Measurements from ENCODE around the gene CALHM6.

The CALHM6 gene

GRCh38 chr6:116461331-116461931 lies at the start of gene CALHM6:
TSS of gene CALHM6 (plus strand) at chr6:116461375. CDS start at chr6:116461930, 555 bp downstream.
- Histone ChIP-seq H3K27me3 (ENCODE audit: control insufficient read depth in 2 of 2, insufficient read depth in 2 of 2, low read length in 2 of 2) (peaks cover 8 to 13% of the 10 kb centered on the region in 2 donors), H3K36me3 (ENCODE audit: control insufficient read depth in 2 of 2, insufficient read depth in 2 of 2, low read length in 2 of 2) (no peaks in the 10 kb centered on the region), H3K4me1 (ENCODE audit: control insufficient read depth in 2 of 2, insufficient read depth in 2 of 2, low read length in 2 of 2) (no peaks in the 10 kb centered on the region), H3K27ac (ENCODE audit: low read depth in 2 of 2, low read length in 2 of 2) (peak within 1 kb of the TSS; percentile 51 to 70), H3K4me3 (ENCODE audit: low read length in 2 of 2) (peak within 1 kb of the TSS; percentile 61 to 67), H3K9me3 (ENCODE audit: control insufficient read depth in 2 of 2, low read length in 2 of 2) (no peaks in the 10 kb centered on the region), H3K9ac (ENCODE audit: low read depth in 1 of 2, low read length in 2 of 2) (peak within 1 kb of the TSS; percentile 53 to 56)

- no peak overlapping the region for H3K4me3 ChIP-seq (ENCODE audit: low read length in 2 of 2)
- H3K27ac ChIP-seq (ENCODE audit: low read depth in 2 of 2, low read length in 2 of 2): no peak overlapping the region
- H3K9me3 ChIP-seq (ENCODE audit: control insufficient read depth in 2 of 2, low read length in 2 of 2): no peaks in the 10 kb centered on the region
- H3K4me1 ChIP-seq (ENCODE audit: control insufficient read depth in 2 of 2, insufficient read depth in 2 of 2, low read length in 2 of 2): peaks cover 0 to 3% of the 10 kb centered on the region in 2 donors
- H3K36me3 ChIP-seq (ENCODE audit: control insufficient read depth in 2 of 2, insufficient read depth in 2 of 2, low read length in 2 of 2): no peaks in the 10 kb centered on the region
- no peak overlapping the region for H3K9ac ChIP-seq (ENCODE audit: low read depth in 1 of 2, low read length in 2 of 2)
- H3K27me3 ChIP-seq (ENCODE audit: control insufficient read depth in 2 of 2, insufficient read depth in 2 of 2, low read length in 2 of 2): peaks cover 0 to 2% of the 10 kb centered on the region in 2 donors
Observed at GRCh38 chr6:116412270-116412669, 48.9 kb upstream of the CALHM6 start.

GRCh38 chr6:116413357-116413756 lies 47.8 kb upstream of the CALHM6 start:
- H3K9ac ChIP-seq (ENCODE audit: low read depth in 1 of 2, low read length in 2 of 2): no peak overlapping the region
- H3K27ac ChIP-seq (ENCODE audit: low read depth in 2 of 2, low read length in 2 of 2): no peak overlapping the region
- no peaks in the 10 kb centered on the region for H3K9me3 ChIP-seq (ENCODE audit: control insufficient read depth in 2 of 2, low read length in 2 of 2)

DNA sequence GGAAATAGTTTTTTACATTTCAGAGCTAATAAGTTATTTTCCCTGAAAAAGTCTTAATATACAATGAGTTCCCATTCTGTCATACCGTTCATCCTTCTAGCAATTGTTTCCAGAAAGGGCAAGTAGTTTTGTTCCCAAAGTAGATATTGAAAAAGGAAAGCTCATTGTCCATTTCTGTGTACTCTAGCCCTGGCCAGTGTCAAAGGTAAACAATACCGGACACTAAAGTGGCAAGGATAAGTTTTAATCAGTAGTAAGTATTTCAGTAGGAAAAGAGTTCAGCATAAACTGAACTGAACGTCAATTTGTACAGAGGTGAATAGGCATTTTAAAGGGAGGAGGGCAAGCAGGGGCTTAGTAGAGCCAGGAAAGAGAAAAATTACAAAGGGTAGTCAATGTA lies 43.5 kb upstream of the CALHM6 start:
- no peak overlapping the region for H3K27ac ChIP-seq (ENCODE audit: low read depth in 2 of 2, low read length in 2 of 2)
- no peaks in the 10 kb centered on the region for H3K9me3 ChIP-seq (ENCODE audit: control insufficient read depth in 2 of 2, low read length in 2 of 2)
- no peaks in the 10 kb centered on the region for H3K27me3 ChIP-seq (ENCODE audit: control insufficient read depth in 2 of 2, insufficient read depth in 2 of 2, low read length in 2 of 2)
- H3K9ac ChIP-seq (ENCODE audit: low read depth in 1 of 2, low read length in 2 of 2): no peak overlapping the region
- H3K4me3 ChIP-seq (ENCODE audit: low read length in 2 of 2): no peak overlapping the region
- no peaks in the 10 kb centered on the region for H3K36me3 ChIP-seq (ENCODE audit: control insufficient read depth in 2 of 2, insufficient read depth in 2 of 2, low read length in 2 of 2)
- no peaks in the 10 kb centered on the region for H3K4me1 ChIP-seq (ENCODE audit: control insufficient read depth in 2 of 2, insufficient read depth in 2 of 2, low read length in 2 of 2)

More at GRCh38 chr6:116413357-116413756, 47.8 kb upstream of the CALHM6 start:
- Histone ChIP-seq H3K27me3 (ENCODE audit: control insufficient read depth in 2 of 2, insufficient read depth in 2 of 2, low read length in 2 of 2) (peaks cover 0 to 2% of the 10 kb centered on the region in 2 donors), H3K4me1 (ENCODE audit: control insufficient read depth in 2 of 2, insufficient read depth in 2 of 2, low read length in 2 of 2) (peaks cover 0 to 3% of the 10 kb centered on the region in 2 donors), H3K36me3 (ENCODE audit: control insufficient read depth in 2 of 2, insufficient read depth in 2 of 2, low read length in 2 of 2) (no peaks in the 10 kb centered on the region), H3K4me3 (ENCODE audit: low read length in 2 of 2) (no peak overlapping the region)

DNA sequence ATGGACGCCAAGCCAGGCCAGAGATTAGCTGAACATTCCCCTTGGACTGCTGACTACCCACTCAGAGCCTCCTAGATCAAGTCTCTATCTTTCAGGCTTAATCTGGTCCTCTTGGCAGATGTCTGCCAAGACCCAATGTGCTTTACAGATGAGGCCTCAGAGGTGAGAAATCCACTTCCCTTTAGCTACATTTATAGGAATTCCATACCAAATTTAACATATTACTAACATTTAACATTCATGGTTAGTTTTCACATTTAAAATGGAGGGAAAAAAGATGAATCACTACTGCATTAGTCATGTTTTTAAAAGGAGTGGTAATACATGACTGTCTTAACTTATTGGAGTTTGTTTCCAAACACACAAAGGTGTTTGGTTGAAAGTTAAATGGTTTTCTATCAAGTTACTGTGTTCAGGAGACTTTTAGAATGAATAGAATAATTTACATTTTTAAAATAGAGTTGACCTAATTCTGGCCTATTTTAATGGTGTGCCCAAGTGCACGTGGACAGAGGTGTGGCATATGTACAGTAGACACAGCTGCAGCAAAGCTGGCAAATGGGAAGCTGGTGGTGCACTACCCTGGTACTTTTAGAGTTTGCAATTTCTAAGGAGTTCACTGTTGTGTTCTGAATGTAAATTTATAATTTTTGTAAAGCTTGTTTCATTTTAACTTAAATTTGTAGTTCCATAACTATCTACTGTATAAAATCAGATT lies 41.9 kb upstream of the CALHM6 start:
- no peaks in the 10 kb centered on the region for H3K4me1 ChIP-seq (ENCODE audit: control insufficient read depth in 2 of 2, insufficient read depth in 2 of 2, low read length in 2 of 2)
- no peak overlapping the region for H3K9ac ChIP-seq (ENCODE audit: low read depth in 1 of 2, low read length in 2 of 2)
- H3K9me3 ChIP-seq (ENCODE audit: control insufficient read depth in 2 of 2, low read length in 2 of 2): no peaks in the 10 kb centered on the region
- no peaks in the 10 kb centered on the region for H3K27me3 ChIP-seq (ENCODE audit: control insufficient read depth in 2 of 2, insufficient read depth in 2 of 2, low read length in 2 of 2)
- H3K4me3 ChIP-seq (ENCODE audit: low read length in 2 of 2): no peak overlapping the region
- no peak overlapping the region for H3K27ac ChIP-seq (ENCODE audit: low read depth in 2 of 2, low read length in 2 of 2)
- H3K36me3 ChIP-seq (ENCODE audit: control insufficient read depth in 2 of 2, insufficient read depth in 2 of 2, low read length in 2 of 2): no peaks in the 10 kb centered on the region

DNA sequence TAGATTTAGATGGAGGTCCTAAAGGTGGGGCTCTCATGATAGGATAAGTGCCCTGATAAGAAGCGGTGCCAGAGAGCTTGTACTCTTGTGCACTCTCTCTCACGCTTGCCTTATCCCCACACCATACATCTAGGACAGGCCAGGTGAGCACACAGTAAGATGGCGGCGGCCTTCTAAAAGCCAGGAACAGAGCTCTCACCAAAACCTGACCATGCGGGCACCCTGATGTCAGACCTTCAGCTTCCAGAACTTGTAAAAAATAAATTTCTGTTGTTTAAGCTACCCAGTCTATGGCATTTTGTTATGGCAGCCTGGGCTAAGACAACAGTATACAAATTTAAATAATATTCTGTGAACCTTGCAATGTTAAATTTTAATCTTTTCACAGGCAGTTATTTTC lies 40.8 kb upstream of the CALHM6 start:
- H3K4me1 ChIP-seq (ENCODE audit: control insufficient read depth in 2 of 2, insufficient read depth in 2 of 2, low read length in 2 of 2): no peaks in the 10 kb centered on the region
- H3K27ac ChIP-seq (ENCODE audit: low read depth in 2 of 2, low read length in 2 of 2): no peak overlapping the region
- no peak overlapping the region for H3K9ac ChIP-seq (ENCODE audit: low read depth in 1 of 2, low read length in 2 of 2)
- no peaks in the 10 kb centered on the region for H3K27me3 ChIP-seq (ENCODE audit: control insufficient read depth in 2 of 2, insufficient read depth in 2 of 2, low read length in 2 of 2)
- H3K36me3 ChIP-seq (ENCODE audit: control insufficient read depth in 2 of 2, insufficient read depth in 2 of 2, low read length in 2 of 2): no peaks in the 10 kb centered on the region
- H3K4me3 ChIP-seq (ENCODE audit: low read length in 2 of 2): no peak overlapping the region
- no peaks in the 10 kb centered on the region for H3K9me3 ChIP-seq (ENCODE audit: control insufficient read depth in 2 of 2, low read length in 2 of 2)

DNA sequence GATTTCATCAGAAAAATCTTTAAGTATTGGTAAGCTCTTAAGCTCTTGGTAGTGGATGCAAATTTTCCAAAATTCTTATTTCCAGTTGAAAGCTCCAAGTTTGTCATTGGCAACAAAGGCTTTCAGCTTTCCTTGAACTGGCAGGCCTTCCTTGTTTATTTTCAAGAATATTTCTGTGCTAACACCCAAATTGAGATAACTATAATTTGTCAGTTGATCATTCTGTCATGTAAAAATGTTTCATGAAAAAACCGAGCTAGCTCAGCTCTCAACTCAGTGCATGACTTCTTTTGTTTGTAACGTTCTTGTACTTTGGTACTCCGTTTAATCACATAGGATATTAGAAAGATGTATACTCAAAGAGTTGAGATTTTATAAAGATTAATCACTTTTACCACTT lies 38.9 kb upstream of the CALHM6 start:
- Histone ChIP-seq H3K4me1 (ENCODE audit: control insufficient read depth in 2 of 2, insufficient read depth in 2 of 2, low read length in 2 of 2) (no peaks in the 10 kb centered on the region), H3K9ac (ENCODE audit: low read depth in 1 of 2, low read length in 2 of 2) (no peak overlapping the region), H3K36me3 (ENCODE audit: control insufficient read depth in 2 of 2, insufficient read depth in 2 of 2, low read length in 2 of 2) (no peaks in the 10 kb centered on the region), H3K9me3 (ENCODE audit: control insufficient read depth in 2 of 2, low read length in 2 of 2) (no peaks in the 10 kb centered on the region), H3K27ac (ENCODE audit: low read depth in 2 of 2, low read length in 2 of 2) (no peak overlapping the region), H3K27me3 (ENCODE audit: control insufficient read depth in 2 of 2, insufficient read depth in 2 of 2, low read length in 2 of 2) (no peaks in the 10 kb centered on the region), H3K4me3 (ENCODE audit: low read length in 2 of 2) (no peak overlapping the region)

- Histone ChIP-seq H3K27ac (ENCODE audit: low read depth in 2 of 2, low read length in 2 of 2) (no peak overlapping the region), H3K36me3 (ENCODE audit: control insufficient read depth in 2 of 2, insufficient read depth in 2 of 2, low read length in 2 of 2) (no peaks in the 10 kb centered on the region), H3K4me3 (ENCODE audit: low read length in 2 of 2) (no peak overlapping the region), H3K4me1 (ENCODE audit: control insufficient read depth in 2 of 2, insufficient read depth in 2 of 2, low read length in 2 of 2) (no peaks in the 10 kb centered on the region), H3K27me3 (ENCODE audit: control insufficient read depth in 2 of 2, insufficient read depth in 2 of 2, low read length in 2 of 2) (no peaks in the 10 kb centered on the region), H3K9me3 (ENCODE audit: control insufficient read depth in 2 of 2, low read length in 2 of 2) (no peaks in the 10 kb centered on the region), H3K9ac (ENCODE audit: low read depth in 1 of 2, low read length in 2 of 2) (no peak overlapping the region)
Observed at GRCh38 chr6:116424001-116424400, 37.2 kb upstream of the CALHM6 start.

- no peaks in the 10 kb centered on the region for H3K36me3 ChIP-seq (ENCODE audit: control insufficient read depth in 2 of 2, insufficient read depth in 2 of 2, low read length in 2 of 2)
- no peak overlapping the region for H3K4me3 ChIP-seq (ENCODE audit: low read length in 2 of 2)
- no peak overlapping the region for H3K27ac ChIP-seq (ENCODE audit: low read depth in 2 of 2, low read length in 2 of 2)
- no peak overlapping the region for H3K9ac ChIP-seq (ENCODE audit: low read depth in 1 of 2, low read length in 2 of 2)
- no peaks in the 10 kb centered on the region for H3K9me3 ChIP-seq (ENCODE audit: control insufficient read depth in 2 of 2, low read length in 2 of 2)
- no peaks in the 10 kb centered on the region for H3K27me3 ChIP-seq (ENCODE audit: control insufficient read depth in 2 of 2, insufficient read depth in 2 of 2, low read length in 2 of 2)
- H3K4me1 ChIP-seq (ENCODE audit: control insufficient read depth in 2 of 2, insufficient read depth in 2 of 2, low read length in 2 of 2): no peaks in the 10 kb centered on the region
Observed at GRCh38 chr6:116426551-116426950, 34.6 kb upstream of the CALHM6 start.

GRCh38 chr6:116429111-116429510 lies 32.1 kb upstream of the CALHM6 start:
- Histone ChIP-seq H3K36me3 (ENCODE audit: control insufficient read depth in 2 of 2, insufficient read depth in 2 of 2, low read length in 2 of 2) (no peaks in the 10 kb centered on the region), H3K27ac (ENCODE audit: low read depth in 2 of 2, low read length in 2 of 2) (no peak overlapping the region), H3K4me1 (ENCODE audit: control insufficient read depth in 2 of 2, insufficient read depth in 2 of 2, low read length in 2 of 2) (no peaks in the 10 kb centered on the region), H3K9ac (ENCODE audit: low read depth in 1 of 2, low read length in 2 of 2) (no peak overlapping the region), H3K9me3 (ENCODE audit: control insufficient read depth in 2 of 2, low read length in 2 of 2) (no peaks in the 10 kb centered on the region), H3K4me3 (ENCODE audit: low read length in 2 of 2) (no peak overlapping the region), H3K27me3 (ENCODE audit: control insufficient read depth in 2 of 2, insufficient read depth in 2 of 2, low read length in 2 of 2) (no peaks in the 10 kb centered on the region)

All from mucosa of rectum (tissue), 2 donors.